ENCODE measurements around the gene GPR173.

GPR173 gene, protein sequence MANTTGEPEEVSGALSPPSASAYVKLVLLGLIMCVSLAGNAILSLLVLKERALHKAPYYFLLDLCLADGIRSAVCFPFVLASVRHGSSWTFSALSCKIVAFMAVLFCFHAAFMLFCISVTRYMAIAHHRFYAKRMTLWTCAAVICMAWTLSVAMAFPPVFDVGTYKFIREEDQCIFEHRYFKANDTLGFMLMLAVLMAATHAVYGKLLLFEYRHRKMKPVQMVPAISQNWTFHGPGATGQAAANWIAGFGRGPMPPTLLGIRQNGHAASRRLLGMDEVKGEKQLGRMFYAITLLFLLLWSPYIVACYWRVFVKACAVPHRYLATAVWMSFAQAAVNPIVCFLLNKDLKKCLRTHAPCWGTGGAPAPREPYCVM

DNA sequence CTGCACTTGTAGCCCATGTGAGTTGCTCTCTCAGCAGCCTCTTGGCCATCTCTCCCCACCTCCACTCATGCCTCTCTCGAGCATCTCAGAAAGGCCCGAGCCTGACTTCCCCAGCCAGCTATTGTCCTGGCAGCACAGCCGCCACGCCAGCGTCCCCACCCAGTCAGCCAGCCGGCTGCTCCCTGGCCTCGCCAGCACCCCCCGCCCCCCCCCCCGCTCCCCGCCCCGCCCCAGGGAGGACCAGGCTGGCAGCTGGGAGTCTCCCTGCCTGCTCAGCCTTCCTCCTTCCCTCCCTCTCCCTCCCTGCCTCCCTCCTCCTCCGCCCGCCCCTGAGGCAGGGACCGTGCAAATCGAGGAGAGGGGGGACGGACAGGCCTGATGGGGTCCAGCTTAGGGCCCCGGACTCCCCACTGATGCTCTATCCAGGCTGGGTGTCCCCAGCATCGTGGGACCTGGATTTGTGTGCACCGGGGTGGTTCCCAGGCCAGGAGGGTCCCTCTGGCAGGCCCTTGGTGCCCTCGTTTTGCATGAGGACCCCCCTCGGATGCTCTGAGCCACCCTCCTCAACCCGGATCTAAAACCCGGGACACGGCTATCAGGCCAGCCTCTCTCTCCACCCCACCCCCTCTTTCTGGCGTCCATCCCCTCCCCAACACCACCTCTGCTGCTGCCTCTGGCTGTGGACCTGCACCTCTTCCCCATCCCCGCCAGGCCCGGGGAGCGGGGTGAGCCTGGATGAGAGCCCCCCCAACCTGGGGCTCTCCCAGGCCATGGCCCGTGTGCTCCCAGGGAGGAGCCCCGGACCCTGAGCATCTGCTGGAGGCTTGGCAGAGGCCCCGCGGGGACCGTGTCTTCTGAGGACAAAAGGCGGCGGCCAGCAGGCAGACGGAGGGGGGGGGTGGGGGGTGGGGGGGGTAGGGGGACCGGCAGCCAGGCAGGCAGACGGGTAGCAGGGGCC lies at the start of gene GPR173:
GPR173 (plus strand) TSS at position 621 of the 958 bp plus-strand sequence. CDS start 27,833 bp downstream, outside the sequence.
- DNase-seq (ENCODE audit: low read depth, low spot score), result no peak
- peak within 1 kb of the TSS; percentile 67 for H3K4me3 ChIP-seq (ENCODE audit: low read depth, low read length)
- CTCF ChIA-PET, result interaction anchor here (1.1 kb wide), 1 partner anchor 22 kb away, joined by 3 read pairs; no protein-coding TSS in a partner anchor
- POLR2A ChIA-PET, result interaction anchor here (0.5 to 0.7 kb wide), 3 partner anchors 9 to 54 kb away, joined by 3 read pairs; partner anchors contain the start of gene TSPYL2
- TF ChIP-seq, protein P1, sequence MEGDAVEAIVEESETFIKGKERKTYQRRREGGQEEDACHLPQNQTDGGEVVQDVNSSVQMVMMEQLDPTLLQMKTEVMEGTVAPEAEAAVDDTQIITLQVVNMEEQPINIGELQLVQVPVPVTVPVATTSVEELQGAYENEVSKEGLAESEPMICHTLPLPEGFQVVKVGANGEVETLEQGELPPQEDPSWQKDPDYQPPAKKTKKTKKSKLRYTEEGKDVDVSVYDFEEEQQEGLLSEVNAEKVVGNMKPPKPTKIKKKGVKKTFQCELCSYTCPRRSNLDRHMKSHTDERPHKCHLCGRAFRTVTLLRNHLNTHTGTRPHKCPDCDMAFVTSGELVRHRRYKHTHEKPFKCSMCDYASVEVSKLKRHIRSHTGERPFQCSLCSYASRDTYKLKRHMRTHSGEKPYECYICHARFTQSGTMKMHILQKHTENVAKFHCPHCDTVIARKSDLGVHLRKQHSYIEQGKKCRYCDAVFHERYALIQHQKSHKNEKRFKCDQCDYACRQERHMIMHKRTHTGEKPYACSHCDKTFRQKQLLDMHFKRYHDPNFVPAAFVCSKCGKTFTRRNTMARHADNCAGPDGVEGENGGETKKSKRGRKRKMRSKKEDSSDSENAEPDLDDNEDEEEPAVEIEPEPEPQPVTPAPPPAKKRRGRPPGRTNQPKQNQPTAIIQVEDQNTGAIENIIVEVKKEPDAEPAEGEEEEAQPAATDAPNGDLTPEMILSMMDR (IDR thresholded peaks at IDR 0.05; ENCODE audit: insufficient read depth, low read length, missing control alignments), result no peak

DNA sequence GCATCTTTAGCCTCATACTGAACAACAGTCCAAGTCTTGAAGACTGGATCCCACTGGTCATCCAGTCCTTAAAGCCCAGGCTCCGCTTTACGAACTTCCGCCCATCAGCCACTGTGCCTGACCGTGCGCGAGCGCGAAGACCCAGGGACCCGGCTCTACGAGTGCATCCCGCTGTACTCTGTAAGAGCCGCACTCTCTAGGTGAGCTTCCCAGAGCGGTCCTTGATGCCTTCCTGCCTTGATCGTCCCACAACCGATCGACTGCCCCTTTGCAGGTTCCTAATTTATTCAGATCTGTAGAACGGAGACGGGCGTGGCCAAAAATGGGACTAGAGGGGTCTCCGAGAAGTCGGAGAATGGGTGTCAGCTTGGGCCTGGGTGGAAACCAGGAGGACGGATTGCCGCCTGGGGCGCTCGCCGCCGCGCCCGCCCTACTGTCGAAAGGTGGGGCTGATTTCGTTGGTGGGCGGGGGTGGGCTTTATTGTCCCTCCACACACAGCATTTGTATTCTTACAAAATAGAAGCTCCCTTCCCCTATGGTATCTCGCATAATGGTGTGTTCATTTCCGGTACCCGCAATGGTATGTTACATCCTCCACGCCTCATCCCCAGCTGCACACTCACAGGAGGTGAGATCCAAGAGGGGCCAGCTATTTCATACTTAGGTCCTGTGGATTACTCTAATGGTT lies 48.0 kb upstream of the GPR173 start:
- DNase-seq (ENCODE audit: low read depth, low spot score), result no peak
- CTCF ChIA-PET, result interaction anchor here (1.0 kb wide), 1 partner anchor 10 kb away, joined by 5 read pairs; no protein-coding TSS in a partner anchor
- TF ChIP-seq, protein P1 (IDR thresholded peaks at IDR 0.05; ENCODE audit: insufficient read depth, low read length, missing control alignments), result no peak
- H3K4me3 ChIP-seq (ENCODE audit: low read depth, low read length), result no peak overlapping the region
- POLR2A ChIA-PET, result no interaction called here

DNA sequence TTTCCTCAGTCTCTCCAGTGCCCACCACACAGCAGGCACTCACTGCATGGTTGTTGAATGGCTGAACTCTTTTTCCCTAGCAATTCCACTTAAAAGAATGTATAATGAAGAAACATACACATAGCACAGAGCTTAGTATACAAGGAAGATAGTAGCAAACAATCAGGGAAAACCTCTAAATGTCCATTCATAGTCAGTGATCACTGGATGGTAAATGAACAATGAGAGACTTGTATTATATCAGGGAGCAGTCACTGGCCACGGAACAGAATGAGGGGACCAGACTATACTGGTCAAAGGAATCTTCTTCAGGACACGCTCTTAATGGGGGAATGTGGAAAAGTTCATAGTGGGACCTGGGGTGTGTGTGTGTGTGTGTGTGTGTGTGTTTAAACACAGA lies 46.6 kb upstream of the GPR173 start:
- TF ChIP-seq, protein P1 (IDR thresholded peaks at IDR 0.05; ENCODE audit: insufficient read depth, low read length, missing control alignments), result no peak
- H3K4me3 ChIP-seq (ENCODE audit: low read depth, low read length), result no peak overlapping the region
- ChIA-PET POLR2A (no interaction called here), CTCF (no interaction called here)
- no peak for DNase-seq (ENCODE audit: low read depth, low spot score)

DNA sequence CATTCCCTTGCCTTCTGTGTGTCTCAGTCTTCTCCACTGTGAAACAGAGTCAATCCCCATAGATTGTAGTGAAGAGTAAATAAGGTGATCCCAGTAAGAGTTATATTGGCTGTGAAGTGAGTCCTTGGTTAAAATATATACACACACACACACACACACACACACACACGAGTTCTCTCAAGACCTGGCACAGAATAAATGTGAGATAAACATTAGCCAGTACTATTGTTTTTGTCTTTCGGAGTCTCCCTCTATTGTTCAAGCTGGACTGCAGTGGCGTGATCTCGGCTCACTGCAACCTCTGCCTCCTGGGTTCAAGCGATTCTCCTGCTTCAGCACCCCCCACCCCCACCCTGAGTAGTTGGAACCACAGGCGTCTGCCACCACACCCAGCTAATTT lies 45.5 kb upstream of the GPR173 start:
- no peak for DNase-seq (ENCODE audit: low read depth, low spot score)
- ChIA-PET POLR2A (no interaction called here), CTCF (interaction anchor here (0.9 kb wide), 1 partner anchor 12 kb away, joined by 3 read pairs; no protein-coding TSS in a partner anchor)
- H3K4me3 ChIP-seq (ENCODE audit: low read depth, low read length), result no peak overlapping the region
- TF ChIP-seq, protein P1 (IDR thresholded peaks at IDR 0.05; ENCODE audit: insufficient read depth, low read length, missing control alignments), result no peak

DNA sequence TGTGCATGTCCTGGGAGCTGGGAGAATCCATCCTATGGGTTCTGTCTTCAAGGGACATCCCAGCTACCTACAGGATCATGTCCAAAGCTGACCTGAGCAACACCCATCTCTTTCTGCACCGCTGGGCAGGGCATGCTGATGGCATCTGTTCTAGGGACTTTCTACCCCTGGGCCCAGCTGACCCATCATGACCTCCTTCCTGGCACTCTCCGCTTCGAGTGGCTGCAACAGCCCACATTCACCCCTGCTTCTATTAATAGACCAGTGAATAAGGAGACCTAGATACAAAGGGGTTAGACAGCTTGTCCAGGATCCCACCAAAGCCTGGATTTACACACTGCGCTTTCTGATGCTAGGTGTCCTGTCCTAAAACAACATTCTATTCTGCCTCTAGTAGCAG lies 44.6 kb upstream of the GPR173 start:
- ChIA-PET CTCF (interaction anchor here (1.6 kb wide), 1 partner anchor 8 kb away, joined by 4 read pairs; no protein-coding TSS in a partner anchor), POLR2A (no interaction called here)
- no peak for DNase-seq (ENCODE audit: low read depth, low spot score)
- TF ChIP-seq, protein P1 (IDR thresholded peaks at IDR 0.05; ENCODE audit: insufficient read depth, low read length, missing control alignments), result no peak
- H3K4me3 ChIP-seq (ENCODE audit: low read depth, low read length), result no peak overlapping the region

Measured in AG04449 (cell line).